GM04504 (cell line): ENCODE data around the gene PTN.

Experiments used
- DNase-seq: peaks from one replicate; pipeline ENCODE4 v3.0.0-alpha.2; 2012; ENCODE audit warnings: low read depth

Gene PTN, protein sequence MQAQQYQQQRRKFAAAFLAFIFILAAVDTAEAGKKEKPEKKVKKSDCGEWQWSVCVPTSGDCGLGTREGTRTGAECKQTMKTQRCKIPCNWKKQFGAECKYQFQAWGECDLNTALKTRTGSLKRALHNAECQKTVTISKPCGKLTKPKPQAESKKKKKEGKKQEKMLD

DNA sequence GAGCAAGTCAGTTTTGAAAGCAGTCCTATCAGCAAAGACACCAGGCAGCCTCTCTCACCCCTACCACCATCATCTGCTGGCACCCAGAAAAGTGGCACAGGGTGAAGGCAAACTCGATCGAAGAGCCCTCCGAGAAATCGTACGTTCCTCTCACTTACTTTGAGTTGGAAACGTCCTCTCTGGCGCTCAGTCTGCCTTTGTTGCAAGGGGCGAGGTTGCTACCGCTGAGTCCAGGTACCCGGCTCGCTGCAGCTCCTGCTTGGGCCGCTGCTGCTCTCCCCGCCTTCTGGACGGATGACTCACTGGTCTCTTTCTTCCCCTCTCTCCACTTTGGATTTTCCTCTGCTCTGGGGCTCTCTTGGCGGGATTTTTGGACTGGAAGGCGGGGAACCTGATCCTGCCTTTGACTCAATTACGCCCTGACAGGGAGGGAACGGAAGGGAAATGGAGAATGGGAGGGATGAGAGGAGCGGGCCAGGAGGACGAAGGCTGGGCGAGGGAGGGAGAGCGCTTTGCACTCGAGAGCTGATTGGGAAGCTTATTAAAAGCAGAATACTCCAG is at the start of gene PTN:
PTN (minus strand) TSS at position 453 of the 561 bp plus-strand sequence. CDS start 88,760 bp downstream, outside the sequence.
- peak; percentile 21 for DNase-seq

DNA sequence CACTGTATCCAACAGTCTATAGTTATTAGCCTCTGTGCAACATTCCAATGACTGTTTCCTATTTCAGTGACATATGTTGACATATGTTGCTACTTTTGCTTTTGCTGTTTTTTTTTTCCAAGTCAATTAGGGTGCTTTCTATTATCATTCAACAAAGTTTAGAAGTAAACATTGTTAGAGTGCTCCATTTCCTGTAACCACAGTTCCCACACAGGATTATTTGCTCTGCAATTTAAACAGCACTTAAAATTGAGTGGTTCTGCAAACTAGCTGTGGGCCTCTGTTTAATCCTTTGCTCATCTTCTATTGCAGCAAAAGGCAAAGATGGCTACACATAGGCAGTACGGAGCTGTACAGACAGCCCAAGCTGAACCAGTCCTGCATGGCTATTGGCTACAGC is 46.5 kb upstream of the PTN start:
- DNase-seq: no peak

DNA sequence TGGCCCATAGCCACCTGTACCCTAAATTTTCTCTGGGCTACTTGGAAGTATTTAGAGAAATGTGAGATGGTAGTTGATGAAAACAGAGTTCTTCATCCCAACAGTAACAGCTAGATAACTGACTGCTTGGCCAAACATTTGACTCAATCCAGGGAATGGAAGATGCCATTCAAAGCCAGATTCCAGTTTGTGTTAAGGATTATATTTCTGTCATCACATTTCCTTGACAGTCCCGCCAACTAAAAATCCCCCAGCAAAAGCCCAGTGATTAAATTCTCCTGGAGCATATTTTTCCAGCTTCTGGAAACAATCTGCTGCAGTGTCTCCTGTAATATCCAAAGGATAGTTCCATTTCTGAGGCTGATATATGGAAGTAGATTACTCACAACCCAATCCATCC is 45.4 kb upstream of the PTN start:
- no peak for DNase-seq

DNA sequence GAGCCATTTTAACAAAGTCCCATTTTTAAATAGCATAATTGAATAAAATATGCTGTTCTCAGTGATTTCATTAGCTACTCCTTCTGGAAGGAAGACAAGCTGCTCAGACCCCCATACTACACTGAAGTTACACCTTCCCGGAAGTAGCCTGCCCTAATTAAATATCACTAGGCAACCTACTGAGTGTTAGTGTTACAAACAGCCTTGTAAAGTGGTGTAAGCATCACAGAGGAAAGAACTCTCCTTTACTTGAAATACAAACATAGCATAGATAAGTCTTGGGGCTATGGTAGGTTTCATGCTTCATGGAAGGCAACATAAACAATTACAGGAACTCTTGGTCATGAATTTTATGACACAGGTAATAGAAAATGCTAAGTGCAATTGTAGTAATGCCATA is 43.4 kb upstream of the PTN start:
- DNase-seq: no peak

DNA sequence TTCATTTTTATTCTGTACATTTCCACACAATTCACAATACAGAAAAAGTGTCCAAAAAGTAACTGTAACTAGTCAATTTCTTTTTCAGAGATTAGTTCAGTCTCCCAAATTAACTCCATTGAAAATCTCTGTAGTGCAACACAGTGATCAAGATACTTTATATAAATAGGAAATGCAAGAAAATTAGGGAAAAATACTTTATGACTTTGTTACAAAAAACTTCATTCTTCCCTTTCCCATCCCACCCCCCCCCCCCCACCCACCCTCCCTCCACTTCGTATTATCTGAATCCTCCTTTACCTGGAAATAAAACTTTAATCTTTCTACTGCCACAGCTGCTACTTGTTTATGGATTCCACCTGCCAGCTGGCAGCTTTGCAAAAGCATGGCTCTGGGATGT is 37.5 kb upstream of the PTN start:
- DNase-seq: no peak

DNA sequence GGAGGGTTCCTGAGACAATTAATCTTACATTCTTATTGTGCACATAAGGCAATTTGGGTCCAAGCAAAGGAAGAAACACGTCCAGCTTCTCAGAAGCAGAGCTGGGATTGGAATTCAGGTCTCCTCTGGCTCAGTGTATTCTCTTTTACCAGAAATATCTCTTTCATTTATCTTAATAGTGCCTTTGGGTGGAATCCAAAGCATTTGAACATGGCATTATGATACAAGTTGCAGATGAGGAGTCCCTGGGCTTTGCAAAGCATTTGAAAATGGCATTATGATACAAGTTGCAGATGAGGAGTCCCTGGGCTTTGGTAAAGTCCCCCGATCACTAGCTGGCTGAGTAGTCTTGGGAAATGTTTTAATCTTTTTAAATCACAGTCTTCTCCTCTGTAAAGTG is 30.0 kb upstream of the PTN start:
- no peak for DNase-seq

DNA sequence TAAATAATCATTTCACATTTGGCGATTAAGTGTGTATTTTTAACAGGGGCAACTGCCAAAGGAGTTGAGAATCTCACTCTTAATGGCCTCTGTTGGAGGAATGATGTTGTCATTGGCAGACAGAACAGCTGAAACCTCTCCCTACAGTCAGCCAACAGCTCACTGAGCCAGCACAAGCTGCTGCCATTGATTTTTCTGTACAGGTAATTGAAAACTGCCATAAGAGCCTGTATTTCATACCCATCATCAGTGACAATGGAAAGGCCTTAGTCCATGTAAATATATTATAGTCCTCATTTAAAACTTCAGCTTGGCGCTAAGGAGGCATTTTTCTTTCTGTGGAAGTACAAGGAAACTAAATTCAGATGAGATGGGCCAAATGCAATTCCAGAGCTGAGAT is 28.1 kb upstream of the PTN start:
- no peak for DNase-seq

DNA sequence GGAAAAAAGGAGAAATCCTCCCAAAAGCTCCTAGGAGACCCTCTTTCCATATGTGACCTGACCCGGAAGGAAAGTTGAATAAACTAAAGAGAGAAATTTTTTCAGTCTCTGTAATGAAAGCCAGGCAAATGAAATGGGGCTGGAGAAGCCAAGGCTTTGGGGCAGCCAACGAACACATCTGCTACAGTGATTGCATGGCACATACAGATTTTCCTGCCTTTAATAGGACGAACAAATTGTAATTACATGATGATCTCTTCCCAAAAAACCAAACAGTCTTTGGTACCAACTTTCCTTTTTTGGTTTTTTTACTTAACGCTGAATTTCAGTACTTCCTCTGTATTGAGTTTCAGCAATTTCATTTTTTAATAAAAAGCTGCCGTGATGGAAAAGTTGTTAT is 23.5 kb upstream of the PTN start:
- DNase-seq: no peak

DNA sequence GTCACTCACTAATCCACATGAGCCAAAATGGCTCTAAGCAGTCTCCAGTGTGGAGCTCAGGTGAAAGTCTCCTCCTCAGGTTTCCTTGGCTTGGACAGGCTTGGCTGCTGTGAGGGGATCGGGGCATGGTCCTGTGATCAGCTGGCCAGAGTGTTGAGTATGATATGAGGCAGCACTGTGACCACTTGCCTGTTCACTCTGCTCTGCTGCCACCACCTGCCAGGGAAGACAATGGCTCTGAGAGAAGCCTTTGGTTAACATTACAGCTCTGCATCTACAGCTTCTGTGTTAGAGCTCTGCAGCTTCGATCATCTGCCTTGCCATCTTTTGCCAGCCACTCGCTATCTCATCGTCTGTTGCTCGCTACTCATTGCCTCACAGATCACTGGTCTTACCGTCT is 20.1 kb upstream of the PTN start:
- no peak for DNase-seq

DNA sequence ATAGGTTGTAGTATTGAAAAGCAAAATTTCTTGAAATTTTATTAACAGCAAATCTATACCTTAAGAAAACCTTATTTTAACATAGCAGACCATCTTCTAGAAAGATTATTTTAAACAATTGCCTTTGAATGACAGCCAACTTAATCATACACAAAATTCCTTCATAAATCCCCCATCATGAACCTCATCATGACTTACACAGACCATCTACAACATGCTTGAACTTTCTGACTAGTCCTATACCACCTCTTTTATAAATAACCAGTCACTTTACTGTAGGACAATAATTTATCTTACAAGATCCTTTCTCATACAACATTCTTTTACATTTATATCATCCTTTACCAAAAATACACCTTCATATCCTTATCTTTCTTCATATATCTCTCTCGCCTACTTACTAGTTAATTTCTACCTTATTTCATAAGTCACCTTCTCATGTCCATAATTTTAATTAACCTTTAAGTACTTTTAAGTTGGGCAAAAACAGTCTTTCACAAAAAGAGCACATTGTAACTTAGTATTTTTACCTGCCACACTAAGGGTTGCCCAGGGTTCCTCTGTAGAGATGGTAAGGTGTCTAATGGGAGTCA is 16.6 kb upstream of the PTN start:
- DNase-seq: no peak

DNA sequence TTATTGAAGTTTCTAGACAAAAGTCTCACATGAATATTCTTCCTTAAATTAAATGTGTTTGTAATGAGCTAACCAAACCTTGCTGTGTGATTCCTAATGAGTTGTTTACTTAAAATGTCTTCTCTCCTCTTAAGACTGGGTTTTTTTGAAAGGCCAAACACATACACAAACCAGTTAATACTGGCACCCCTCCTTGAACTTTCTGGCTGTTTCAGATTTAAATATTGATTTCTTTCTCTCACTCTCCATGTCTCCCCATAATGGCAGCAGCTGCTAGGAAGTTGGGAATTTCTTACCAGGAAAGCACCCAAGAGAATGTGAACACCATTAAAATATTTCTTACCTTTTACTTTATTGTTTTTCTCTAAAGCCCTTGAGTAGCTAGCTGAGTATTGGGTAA is 11.4 kb upstream of the PTN start:
- DNase-seq: no peak

DNA sequence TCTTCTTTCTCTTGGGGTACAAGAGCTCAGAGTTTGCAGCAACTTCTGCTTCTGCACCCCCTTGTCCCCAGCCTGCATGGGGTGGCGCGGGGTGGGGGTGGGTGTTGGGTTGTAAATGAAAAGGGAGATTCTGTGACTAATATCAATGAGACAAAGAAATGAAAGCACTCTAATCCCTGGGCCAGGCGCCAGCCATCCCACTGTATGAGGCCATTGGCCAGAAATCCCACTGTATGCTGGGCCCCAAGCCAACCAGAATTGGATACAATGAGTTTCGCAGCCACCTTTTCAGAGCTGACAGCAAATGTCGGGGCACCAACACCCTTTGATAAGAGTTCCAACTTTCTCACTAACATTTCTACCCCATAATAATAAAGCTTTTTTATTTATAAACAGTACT is 10.9 kb upstream of the PTN start:
- no peak for DNase-seq

DNA sequence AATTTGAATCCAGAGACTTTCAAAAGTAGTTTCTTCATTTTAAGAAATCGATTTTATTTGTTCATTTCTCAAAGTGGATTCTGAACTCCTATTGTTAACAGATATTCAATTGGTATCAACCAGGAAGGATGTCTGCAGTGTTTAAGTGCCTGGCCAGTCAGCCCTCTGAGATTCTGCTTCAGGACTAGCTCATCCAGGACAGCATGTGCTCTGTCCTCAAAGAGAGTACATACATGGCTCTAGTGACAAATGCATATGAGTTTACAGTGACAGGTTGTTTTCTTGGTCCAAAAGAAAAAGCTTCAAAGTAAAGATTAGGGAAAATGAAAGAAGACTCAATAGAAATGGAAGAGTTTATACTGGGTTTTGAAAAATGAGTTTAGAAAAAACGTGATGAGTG is 8.4 kb upstream of the PTN start:
- DNase-seq: no peak

DNA sequence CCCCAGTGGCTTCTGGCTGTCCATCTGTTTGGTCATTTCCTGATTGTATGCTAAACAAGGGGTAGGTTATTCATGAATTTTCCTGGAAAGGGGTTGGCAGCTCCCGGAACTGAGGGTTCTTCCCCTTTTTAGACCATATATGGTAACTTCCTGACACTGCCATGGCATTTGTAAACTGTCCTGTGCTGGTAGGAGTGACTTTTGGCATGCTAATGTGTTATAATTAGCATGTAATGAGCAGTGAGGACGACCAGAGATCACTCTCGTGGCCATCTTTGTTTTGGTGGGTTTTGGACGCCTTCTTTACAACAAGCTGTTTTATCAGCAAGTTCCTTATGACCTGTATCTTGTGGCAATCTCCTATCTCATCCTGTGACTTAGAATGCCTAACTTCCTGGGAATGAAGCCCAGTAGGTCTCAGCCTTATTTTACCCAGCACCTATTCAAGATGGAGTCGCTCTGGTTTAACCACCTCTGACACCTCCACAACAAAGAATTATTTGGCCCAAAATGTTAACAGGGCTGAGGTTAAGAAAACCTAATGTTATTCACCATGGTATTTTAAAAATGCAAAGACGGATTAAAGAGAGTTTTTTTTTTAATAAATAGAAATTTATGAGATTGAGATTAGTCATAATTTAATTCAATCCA is 2.4 kb upstream of the PTN start:
- no peak for DNase-seq

DNA sequence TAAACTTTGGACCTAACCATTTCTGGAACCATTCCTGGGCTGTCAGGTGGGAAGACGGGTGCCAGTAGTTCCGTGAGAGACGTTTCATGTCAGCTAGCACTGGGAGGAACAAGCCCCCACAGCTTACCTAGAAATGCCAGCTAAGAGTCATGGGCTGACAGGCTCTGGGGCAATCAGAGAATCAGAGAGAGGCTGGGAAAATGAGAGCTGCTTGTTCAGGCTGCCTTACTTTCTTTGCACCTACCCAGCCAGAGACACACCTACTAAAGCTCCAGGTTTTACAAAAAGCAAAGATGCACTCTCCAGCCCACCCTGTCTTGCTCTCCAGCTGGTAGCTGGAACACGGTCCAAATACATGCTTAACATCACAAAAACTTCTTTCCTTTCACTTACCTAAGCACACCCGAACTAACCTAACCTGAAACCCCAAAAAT is 688 bp downstream of the PTN start:
- no peak for DNase-seq

DNA sequence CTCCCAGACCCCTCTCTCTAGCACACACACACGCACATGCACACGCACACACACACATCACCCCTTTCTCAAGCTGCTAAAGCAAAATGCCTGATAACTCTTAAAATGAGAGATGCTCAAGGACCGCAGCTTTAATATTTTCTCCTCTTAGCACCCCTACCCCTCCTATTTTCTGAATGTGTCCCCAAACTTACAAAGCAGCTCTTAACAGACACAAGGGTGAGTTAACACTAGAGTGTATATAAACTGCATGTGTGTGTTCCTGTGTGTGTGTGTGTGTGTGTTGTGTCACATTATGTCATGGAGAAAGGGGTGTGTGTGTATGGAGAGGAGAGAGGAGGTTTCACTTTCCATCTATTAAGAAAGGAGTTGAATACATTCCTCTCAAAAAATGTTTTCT is 1.3 kb downstream of the PTN start:
- no peak for DNase-seq

DNA sequence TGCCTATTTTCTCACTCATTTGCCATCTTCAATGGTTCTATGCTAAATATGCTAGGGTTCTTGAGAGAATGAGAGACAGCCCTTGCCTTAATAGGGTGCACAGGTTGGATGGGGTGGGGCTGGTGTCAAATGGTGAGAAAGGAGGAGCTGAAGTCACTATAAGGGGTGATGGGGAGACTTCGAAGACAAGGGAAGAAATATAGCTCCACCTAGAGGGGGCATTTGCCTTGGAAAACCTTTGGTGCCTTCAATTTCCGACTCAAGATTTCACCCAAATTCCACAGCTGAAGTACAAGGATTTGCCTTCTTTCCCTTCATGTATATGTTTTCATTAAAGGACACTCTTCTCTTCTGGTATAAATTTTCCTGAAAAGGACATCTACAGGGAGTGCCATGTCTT is 5.6 kb downstream of the PTN start:
- DNase-seq: no peak

DNA sequence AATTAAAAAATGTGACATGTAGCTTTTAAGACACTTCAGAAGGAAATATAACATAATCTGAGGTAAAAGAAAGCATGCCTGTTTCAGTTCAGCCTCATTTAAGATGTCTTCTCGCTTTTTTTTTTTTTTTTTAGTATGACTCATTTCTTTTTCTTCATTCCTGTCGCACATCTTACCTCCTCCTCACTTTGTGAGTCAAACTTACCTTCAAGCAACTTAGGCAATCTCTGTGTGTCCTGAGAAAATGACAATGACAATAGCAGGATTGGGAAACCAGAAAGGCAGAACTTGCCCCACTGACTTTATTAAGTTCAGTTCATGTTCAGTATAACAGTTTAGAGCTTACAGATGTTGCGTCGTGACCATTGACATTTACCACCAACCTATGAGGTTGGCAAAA is 7.7 kb downstream of the PTN start:
- DNase-seq: no peak

DNA sequence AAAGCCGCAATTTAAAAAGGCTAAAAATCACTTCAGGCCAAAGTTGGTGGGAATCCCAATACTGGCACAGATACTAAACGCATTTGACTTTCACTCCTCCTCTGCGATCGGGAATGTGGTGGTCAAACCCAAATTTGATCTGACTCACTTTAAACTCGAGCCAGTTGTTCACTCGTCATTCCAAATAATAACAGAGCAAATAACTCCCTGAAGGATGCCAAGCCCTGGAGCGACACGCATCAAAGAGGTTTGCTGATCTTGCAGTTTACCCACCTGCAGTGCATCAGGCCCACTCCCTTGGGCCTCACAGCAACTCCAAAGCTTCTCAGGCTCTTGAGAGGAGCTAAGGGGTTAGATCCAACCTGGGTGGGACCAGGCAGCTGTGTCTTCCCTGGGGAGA is 12.2 kb downstream of the PTN start:
- no peak for DNase-seq

DNA sequence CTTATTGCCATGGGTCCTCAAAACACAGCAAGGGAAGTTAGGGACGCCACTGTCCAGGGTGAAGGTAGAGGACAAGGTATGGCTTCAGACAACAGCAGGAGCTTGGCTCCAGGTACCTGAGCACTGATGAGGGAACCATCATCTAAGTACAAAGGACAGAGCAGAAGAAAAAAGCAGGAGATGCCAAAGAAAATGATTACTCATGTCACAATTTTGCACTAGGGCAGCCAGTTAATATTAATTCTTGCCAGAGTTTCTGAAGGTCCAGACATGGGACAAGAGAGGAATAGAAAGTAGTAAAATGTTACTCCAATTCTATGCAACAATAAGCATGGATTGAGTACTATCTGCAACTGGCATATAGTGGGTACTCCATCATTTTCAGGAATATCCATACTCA is 14.1 kb downstream of the PTN start:
- no peak for DNase-seq

DNA sequence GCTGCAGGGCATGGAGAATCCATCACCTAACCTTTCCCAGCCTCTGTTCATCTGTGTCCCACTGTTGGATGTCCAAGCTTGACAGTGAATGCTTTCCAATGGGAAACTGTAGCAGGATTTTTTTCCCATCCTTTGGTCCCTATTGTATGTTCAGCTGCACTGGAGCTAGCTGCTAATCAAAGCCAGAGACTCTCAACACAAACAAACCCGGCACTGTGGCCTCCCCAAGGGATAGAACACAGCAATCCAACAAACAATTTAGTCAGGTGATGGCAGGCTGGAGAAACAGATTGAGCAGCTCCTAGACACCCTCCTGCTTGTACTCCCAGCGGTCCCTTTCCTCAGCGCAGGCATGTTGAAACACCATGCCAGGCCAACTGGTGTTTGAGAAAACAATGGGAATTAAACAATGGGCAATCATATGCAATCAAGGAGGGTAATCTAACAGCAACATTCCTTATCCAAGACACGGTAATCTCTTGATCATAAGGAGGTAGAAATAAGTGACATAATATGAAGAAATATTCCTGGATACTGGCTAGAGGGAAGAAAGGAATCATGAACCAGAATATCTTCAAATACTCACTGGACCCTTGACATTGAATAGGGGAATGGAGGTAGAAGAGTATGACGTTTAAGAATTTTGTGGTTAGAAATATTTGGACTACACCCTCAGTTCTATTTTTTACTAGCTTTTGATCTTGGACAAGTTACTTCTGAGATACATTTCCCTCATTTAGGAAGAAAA is 15.0 kb downstream of the PTN start:
- no peak for DNase-seq

DNA sequence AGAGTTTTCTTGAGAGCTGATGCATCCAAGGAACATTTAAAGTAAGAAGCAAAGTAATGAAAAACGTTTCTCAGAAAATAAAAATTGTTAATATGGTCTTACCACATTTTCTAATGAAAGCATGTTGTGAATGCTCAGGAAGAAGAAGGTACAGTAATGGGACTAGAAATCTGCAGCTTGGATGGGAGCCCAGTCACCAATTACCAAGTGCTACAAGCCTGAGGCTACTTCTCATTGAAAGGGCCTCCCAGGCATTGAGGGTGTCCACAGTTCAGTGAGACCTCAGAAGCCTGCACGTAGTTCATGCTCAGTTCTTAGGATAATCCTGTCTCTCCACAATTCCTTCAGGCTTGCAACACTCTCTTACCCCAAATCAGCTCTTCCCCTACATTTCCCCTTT is 17.6 kb downstream of the PTN start:
- DNase-seq: no peak
